GM18502 (cell line): ENCODE measurements around the gene CABP2.
"Not testable (repeated sequence)": the region's sequence is repeated elsewhere in the genome, so short reads cannot be mapped to it uniquely, and the experiment has no call there.

Experiments
- ATAC-seq: cut with Tn5 transposase; IDR thresholded peaks from one replicate; pipeline ENCODE4 v1.9.1; 2021; ENCODE audit warnings: mild to moderate bottlenecking; ENCODE audit not compliant: unreplicated experiment, poor library complexity

CABP2 gene

DNA sequence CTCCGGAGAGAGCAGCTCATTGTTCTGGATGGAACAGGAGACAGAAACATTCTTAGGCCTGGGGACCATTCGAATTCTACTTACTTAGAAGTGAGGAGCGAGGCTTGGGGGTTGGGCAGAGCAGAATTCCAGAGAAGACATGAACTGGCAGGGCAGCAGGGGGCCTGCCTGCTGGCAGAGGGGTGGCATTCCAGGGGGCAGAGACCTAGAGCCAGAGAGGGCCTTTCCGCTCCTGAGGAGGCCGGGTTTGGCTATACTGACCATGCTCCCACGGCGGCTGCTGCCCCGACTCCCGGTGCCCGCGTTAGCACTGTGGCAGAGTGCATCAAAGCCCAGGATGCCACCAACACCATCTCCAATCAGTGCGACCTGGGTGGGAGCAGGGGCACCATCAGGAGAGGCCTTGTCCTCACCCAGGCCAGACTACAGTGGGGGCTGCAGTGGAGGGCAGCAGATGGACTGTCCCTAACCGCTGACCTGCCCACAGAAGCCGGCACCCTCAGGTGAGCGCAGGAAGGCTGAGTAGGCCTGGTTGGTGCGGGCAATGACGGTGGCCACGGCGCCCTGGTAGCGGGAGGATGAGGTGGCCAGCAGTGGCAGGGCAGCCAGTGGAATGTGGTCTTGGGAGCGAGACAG, 25.5 kb downstream of the CABP2 start:
- no peak for ATAC-seq

DNA sequence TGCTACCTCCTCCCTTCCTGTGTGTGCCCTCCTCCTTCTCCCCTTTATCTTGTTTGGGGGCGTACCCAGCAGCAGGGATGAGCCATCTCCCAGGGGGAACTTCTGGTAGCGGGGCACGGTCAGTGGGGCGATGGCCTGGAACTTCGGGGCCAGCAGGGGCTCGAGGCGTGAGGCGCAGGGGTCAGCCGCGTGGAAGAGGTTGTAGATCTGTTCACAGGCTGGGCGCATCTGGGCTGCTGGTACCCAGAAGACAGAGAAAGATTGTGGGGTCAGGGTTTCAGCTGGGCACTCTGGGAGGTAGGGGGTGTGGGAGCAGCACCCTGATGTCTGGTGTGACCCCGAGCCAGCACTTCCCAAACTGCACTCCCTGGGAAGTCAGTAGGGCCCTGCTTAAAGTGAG, 27.1 kb downstream of the CABP2 start:
- no peak for ATAC-seq

DNA sequence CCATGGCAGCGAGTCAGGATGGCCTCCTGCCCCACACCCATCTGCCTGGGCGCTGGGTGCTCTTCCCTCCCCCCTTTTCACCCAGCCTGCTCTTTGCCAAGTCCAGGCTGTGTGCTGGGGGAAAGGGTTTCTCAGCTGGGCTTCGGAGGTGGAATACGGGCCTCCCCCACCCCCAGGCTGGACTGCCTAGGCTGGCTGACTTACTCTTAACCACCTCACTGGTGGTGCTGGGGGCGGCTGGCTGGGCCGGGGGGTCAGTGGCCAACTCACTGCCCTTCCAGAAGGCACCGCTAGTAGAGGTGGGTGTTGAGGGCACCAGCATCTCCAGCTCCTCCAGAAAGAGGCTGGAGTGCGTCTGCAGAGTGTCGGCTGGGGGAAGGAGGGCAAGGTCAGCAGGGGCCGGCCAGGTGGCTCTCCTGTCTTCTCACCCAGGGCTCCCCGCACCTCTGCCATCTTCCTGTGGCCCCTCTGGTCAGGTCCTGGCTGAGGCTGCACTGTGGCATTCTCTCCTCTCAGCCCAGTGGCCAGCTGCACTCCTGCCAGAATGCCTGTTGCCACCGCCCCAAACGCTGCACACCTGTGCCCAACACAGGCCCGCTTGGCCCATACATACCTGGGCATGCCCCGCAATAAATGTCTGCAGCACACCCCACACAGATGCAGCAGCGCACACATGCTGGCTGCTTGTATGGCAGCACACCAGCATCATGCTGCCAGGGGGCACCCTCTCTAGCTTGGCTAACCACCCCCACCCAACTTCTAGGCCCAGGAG, 27.8 kb downstream of the CABP2 start:
- no peak for ATAC-seq

DNA sequence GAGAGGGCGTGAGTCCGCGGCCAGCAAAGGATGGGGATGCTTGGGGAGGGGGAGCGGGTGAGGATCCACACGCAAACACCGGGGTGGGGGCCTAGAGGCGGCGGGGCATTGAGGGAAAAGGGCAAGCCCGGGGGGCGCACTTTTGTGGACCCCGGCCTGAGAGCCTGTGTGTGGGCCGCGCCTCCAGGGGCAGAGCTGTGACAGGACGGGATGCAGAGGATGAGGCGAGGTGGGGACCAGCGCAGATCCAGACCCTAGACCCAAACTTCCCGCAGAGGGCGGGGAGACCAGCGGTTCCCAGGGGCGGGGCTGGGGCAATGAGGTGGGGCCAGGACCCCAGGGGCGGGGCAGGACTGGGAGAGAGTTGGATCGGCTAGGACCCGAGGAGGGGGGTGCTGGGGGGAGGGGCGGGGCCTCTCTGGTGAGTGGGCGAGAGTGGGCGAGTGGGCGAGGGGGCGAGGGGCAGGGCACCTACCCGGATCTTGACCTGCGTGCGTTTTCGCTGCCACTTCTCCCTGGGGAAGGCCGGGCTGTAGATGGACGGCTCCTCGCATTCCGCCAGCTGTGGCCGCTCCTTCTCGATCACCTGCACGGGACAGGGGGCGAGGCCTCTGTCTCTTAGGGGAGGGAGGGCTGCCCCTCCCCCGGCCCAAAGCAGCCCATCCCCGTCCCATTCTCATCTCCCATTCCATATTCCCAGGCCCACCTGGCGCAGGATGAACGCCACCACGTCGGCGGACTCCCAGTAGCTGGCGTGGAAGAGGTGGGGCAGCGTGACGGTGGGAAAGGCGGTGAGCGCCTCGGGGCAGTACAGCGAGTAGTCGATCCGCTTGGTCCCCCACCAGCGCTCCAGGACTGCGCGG, 28.6 kb downstream of the CABP2 start:
- no peak for ATAC-seq

DNA sequence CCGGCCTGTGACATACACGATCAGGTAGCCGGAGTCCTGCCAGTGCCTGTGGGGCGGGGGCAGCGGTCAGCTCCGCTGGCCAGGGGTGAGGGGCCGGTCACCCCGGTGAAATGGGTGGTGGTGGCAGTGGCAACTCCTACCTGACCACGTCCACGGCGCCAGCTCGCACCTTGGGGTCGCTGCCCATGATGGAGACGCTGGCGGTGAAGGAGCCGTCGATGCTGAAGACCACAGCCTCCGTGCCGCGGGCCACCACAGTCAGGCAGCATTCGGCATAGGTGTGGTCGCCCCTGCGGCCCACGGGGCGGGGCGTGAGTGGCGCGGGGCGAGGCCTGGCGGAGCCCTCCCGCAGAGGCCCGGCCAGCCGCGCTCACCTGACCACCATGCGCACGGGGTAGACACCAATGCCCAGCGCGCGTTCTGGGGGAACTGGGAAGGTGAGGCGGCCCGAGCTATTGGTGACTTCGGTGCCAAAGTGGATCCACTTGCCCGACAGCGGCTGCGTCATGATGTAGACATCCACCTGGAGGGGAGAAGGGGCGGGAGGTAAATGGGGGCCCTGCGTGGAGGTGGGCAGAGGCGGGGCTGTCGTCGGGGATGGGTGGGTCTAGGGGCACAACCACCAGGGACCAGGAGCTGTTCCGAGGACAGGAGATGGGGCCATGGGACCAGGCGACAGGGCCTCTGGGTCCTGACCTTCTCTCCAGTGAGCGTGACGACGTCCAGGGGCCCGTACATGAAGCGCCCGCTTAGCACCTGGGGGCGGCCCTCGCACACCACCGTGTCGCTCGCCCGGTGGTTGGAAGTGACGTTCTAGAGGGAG, 29.5 kb downstream of the CABP2 start:
- ATAC-seq, result no peak

DNA sequence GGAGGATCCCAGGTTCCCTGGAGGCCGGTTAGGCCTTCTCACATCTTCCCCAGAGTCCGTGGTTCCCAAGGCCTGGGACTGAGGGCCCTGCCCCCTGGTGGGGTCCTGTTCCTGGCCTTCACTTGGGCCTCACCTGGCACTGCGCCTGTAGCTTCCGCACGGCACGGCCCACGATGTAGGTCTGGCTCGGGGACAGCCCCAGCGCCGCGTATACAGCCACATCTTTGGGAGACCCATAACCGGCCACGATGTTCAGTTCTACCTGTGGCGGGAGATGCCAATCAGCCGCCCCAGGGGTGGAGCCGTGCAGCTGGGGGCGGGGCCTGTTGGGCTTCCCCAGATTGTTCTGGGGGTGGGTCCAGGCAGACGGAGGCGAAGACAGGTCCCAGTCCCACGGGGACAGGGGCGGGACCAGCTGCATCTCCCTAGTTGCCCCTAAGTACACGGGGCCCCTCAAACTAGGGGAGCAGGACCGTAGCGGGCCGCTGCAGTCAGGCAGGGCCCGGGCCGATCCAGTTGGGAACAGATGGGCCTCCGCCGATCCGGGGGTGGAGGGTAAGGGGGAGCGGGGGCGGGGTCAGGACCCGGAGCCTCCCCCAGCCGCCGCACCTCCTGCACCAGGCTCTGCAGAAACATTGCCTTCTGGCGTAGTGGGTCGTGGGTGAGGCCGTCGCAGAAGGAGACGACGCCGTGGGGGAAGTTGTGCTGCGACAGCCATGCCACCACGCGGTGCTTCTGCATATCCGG, 30.3 kb downstream of the CABP2 start:
- no peak for ATAC-seq

DNA sequence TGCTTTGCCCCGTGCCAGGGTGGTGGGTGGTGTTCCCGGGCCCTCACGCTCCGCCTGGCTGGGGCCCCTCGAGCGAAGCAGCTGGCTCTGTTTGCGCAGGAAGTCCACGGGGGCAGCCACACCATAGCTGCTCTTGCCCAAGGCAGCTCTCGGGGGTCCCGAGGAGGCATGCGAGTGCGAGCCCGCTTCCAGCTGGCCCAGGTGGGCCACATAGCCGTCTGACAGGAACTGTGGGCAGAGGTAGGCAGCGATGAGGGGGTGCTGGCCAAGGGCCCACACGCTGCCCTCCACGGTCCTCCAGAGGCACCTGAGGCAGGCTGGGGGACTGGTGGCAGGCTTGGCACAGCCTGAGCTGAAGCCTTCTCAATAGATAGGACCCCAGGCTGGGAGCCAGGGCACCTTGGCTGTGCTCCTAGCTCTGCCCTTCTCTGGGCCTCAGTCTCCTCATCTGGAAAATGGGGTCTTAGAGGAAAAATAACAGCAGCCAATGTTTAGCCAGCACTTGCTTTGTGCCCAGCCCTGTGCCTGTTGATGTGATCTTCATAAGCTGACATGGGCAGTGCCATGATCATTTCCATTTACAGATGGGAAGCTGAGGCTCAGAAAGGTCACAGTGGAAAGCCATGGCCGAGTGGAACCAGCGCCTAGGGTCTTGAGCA, 31.0 kb downstream of the CABP2 start:
- ATAC-seq, result no peak

DNA sequence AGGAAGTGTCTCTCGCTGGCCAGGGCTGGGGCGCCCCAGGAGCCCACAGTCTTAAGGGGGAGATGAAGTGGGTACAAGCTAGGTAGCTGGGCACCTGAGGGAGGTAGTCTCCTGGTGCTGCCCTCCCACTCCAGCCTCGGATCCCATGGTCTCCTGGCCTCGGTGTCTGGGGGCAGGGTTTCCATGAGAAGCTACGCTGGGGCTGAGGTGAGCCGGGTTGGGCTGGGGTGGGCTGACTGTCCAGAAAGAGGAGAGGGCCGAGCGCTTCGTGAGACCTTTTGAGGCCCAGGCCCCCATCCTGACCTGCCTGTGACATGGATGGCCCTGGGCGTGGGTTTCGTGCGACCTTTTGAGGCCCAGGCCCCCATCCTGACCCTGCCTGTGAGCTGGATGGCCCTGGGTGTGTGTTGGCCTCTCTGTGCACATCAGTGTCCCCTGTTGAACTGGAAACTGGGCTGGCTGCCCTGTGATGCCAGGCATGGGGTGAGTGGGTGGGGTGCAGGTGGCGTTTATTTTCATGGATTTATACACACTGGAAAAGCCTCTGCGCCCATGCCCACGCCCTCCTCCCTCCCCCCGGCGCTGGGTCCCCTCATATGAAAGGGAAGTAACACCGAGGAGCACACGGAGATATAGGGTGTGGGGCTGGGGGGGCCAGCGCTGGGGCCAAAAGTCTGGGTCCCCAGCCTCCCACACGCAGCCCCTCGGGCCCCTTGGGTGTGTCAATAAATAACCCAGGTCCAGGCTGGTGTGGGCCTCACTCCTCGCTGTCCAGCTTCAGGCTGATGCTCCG, 31.8 kb downstream of the CABP2 start:
- ATAC-seq, result no peak

DNA sequence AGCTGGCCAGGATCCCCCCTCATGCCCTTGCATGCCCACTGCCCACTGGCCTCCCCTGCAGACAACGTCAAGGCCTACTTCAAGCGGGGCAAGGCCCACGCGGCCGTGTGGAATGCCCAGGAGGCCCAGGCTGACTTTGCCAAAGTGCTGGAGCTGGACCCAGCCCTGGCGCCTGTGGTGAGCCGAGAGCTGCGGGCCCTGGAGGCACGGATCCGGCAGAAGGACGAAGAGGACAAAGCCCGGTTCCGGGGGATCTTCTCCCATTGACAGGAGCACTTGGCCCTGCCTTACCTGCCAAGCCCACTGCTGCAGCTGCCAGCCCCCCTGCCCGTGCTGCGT, 32.5 kb downstream of the CABP2 start:
- no peak for ATAC-seq

DNA sequence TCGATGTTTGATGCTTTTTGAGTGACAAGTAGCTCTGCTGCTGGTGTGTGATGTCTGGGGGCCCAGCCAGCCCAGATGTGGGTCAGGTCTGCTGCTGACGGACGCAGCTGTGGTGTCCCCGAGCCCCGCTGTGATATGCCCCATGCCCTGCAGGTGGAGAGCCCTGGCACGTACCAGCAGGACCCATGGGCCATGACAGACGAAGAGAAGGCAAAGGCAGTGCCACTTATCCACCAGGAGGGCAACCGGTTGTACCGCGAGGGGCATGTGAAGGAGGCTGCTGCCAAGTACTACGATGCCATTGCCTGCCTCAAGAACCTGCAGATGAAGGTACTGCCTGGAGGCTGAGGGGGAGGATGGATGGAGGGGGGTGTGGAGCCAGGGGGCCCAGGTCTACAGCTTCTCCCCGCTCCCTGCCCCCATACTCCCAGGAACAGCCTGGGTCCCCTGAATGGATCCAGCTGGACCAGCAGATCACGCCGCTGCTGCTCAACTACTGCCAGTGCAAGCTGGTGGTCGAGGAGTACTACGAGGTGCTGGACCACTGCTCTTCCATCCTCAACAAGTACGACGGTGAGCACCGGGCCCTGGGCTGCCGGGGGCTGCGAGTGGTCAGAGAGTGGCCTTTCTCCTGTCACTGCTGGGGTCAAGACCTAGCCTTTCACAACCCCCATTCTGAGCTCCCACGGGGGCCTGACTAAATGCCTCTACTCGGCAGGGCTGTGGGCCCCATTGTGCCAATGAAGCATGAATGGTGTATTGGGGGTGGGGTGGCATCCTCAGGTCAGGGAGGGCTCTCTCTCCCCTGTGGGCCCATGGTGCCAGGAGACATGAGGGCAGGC, 33.1 kb downstream of the CABP2 start:
- no peak for ATAC-seq

DNA sequence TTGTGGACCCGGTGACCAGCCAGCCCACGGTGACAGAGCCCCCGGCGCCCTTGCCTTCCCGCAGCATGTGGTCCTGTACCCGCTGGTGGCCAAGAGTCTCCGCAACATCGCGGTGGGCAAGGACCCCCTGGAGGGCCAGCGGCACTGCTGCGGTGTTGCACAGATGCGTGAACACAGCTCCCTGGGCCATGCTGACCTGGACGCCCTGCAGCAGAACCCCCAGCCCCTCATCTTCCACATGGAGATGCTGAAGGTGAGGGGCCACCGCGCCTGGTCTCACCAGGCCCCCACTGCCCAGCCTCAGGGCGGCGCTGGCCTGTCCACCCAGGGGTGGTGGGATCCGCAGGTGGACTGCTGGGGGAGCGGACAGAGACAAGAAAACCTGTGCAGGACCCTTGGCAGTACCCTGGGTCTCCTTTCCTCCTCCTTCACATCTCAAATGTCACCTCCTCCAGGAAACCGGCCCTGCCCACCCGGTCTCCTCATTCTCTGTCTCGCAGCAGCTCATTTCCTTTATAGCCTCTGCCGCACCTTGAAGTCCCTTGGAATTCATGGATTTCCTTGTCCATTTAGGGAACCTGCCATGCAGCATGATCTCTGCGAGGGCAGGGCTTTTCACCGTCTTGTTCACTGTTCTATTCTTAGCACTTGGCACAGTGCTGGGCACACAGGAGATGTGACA, 33.9 kb downstream of the CABP2 start:
- ATAC-seq, result no peak

DNA sequence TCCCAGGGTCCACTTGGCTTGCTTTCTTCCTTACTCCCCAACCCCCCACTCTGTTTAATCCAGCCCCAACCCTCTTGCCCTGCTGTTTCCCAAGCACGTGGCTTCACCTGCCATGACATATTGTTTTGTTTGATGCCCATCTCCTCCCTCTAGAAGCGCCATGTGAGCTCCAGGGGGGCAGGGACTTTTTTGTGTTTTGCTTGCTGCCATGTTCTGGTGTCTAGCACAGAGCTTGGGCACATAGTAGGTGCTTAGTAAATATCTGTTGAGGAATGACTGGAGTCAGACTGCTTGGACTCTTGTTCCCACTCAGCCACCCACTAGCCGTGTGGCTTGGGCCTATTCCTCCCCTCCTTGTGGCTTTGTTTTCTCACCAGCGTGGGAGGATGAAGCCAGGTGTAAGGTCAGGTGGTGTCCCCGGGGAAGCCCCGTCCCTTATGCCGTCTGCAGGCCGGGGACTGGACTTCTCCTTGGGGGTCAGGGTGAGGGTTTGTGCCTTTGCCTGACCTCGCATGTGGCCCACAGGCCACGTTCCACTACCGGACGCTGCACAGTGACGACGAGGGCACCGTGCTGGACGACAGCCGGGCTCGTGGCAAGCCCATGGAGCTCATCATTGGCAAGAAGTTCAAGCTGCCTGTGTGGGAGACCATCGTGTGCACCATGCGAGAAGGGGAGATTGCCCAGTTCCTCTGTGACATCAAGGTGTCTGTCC, 36.6 kb downstream of the CABP2 start:
- no peak for ATAC-seq

DNA sequence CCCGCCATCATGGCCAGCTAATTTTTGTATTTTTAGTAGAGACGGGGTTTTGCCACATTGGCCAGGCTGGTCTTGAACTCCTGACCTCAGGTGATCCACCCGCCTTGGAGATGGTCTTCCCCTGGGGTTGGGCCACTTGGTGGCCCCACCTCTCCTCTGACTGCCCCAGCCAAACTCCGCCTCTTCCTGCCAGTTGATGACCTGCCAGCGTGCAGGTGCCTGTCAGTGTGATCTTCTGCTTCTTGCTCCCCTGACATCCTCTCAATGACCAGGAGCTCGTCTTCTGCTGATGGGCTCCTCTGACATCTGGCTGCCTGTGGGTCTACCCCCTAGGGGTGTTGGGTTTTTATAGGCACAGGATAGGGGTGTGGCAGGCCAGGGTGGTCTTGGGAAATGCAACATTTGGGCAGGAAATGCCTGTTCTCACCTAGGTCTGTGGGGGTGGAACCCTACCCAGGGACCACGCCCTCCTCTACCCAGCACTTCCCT, 37.3 kb downstream of the CABP2 start:
- not testable (repeated sequence) for ATAC-seq

DNA sequence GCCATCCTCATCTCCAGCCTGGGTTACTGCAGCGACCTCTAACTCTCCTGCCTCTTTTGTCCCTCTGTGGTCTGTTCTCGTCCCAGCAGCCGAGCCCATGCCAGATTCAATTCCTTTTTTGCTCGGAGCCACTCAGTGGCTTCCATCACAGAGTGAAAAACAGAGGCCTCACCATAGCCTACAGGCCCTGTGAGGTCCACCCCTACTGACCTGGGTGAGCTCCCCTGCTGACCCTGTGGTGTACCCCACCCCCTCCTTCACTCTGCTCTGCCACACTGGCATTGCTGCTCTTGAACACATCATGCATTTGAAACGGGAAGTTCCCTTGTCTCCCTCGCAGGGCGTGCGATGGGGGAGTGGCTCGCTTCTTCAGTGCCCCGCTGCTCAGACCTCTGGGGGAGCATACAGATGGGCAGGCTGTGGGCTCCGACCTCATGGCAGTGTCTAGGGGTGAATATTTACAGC, 38.4 kb downstream of the CABP2 start:
- no peak for ATAC-seq

DNA sequence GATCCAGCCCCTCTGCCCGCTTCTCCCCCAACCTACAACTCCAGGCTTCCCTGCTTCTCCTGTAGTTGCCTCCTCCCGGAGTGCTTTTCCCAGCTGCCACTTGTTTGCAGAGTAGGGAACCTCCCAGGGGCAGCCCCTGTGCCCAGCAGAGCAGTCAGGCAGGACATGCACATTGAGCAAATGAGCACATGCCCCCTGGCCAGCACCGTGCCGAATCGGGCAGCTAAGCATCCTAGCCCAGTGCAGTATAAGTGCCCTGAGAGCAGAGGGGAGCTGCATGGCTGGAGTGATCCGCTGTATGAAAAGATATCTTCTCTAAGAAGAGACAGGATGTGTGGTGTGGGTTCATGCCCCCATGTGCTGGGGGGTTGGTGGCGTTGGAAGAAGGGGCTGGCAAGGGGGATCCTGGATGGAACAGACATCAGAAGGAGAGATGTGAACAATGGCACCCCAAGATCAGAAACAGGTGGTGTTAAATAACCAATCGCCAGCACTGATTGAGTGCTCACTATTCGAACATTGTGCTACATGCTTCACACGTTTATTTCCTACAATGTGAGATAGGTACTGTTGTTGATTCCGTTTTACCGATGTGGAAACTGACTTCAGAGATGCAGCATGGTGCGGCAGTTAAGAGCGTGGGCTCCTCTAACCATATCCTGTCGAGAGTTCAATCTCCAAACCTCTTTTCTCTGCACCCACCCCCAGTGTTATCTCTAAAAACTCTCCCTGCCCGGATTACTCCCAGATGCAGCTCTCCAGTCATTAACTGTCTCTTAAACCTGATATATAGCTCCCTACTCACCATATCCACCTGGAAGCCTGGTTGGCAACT, 39.2 kb downstream of the CABP2 start:
- ATAC-seq, result no peak
